NCI-H345 treated with DMSO at 0.1 percent for 48 hours (cell line): Measurements from ENCODE around the gene GPAM.
"Not testable (repeated sequence)": the region's sequence is repeated elsewhere in the genome, so short reads cannot be mapped to it uniquely, and the experiment has no call there.

Experiments
- DNase-seq: peaks from one replicate; lab custom pipeline; 2025; ENCODE audit not compliant: unreplicated experiment; lab: John Stamatoyannopoulos, UW

The GPAM gene

GRCh38 chr10:112216966-112217365, 33.4 kb upstream of the GPAM start:
- no peak for DNase-seq

GRCh38 chr10:112216151-112216550, 32.6 kb upstream of the GPAM start:
- DNase-seq: no peak

GRCh38 chr10:112215342-112215774, 31.8 kb upstream of the GPAM start:
- no peak for DNase-seq

- DNase-seq: no peak
Observed at GRCh38 chr10:112214298-112214926, 30.8 kb upstream of the GPAM start.

- DNase-seq: no peak
Observed at GRCh38 chr10:112213836-112214235, 30.3 kb upstream of the GPAM start.

- no peak for DNase-seq
Observed at GRCh38 chr10:112213098-112213823, 29.7 kb upstream of the GPAM start.

GRCh38 chr10:112210666-112211065, 27.1 kb upstream of the GPAM start:
- no peak for DNase-seq

- DNase-seq: no peak
Observed at GRCh38 chr10:112209684-112210131, 26.1 kb upstream of the GPAM start.

GRCh38 chr10:112208997-112209396, 25.4 kb upstream of the GPAM start:
- DNase-seq: no peak

GRCh38 chr10:112208292-112208691, 24.7 kb upstream of the GPAM start:
- DNase-seq: no peak

GRCh38 chr10:112203328-112204076, 19.9 kb upstream of the GPAM start:
- DNase-seq: no peak

- DNase-seq: no peak
Observed at GRCh38 chr10:112202561-112203241, 19.1 kb upstream of the GPAM start.

- DNase-seq: no peak
Observed at GRCh38 chr10:112202076-112202475, 18.5 kb upstream of the GPAM start.

GRCh38 chr10:112201334-112201733, 17.8 kb upstream of the GPAM start:
- DNase-seq: no peak

- DNase-seq: not testable (repeated sequence)
Observed at GRCh38 chr10:112200259-112200658, 16.7 kb upstream of the GPAM start.

GRCh38 chr10:112197662-112198061, 14.1 kb upstream of the GPAM start:
- not testable (repeated sequence) for DNase-seq

GRCh38 chr10:112195224-112195623, 11.7 kb upstream of the GPAM start:
- no peak for DNase-seq

GRCh38 chr10:112191791-112192190, 8.2 kb upstream of the GPAM start:
- DNase-seq: no peak

GRCh38 chr10:112191041-112191590, 7.6 kb upstream of the GPAM start:
- DNase-seq: no peak

- DNase-seq: no peak
Observed at GRCh38 chr10:112189465-112189864, 5.9 kb upstream of the GPAM start.

- DNase-seq: no peak
Observed at GRCh38 chr10:112187527-112187926, 4.0 kb upstream of the GPAM start.
